HFFc6 (cell line): ENCODE measurements around the gene ZNF816. TPM values are rescaled to one million over a fixed set of nuclear protein-coding genes. Genes with fewer than 3 reads are reported as not detected.

Experiments used
- DNase-seq: peaks from one replicate; pipeline ENCODE4 v3.0.0-alpha.2; 2018
- H3K27ac Mint-ChIP-seq: 2 replicates; pipeline ENCODE4 v1.8.0; 2020; ENCODE audit warnings: mild to moderate bottlenecking, mixed read lengths
- H3K27me3 Mint-ChIP-seq: 2 replicates; pipeline ENCODE4 v1.8.0; 2021; ENCODE audit warnings: mild to moderate bottlenecking, moderate library complexity, mixed read lengths; ENCODE audit not compliant: insufficient read depth
- H3K36me3 Mint-ChIP-seq: 2 replicates; pipeline ENCODE4 v1.8.0; 2021; ENCODE audit warnings: low read depth, mixed read lengths
- H3K4me1 Mint-ChIP-seq: 2 replicates; pipeline ENCODE4 v1.8.0; 2020; ENCODE audit warnings: low read depth, mixed read lengths
- H3K4me3 Mint-ChIP-seq: 2 replicates; pipeline ENCODE4 v1.8.0; 2020; ENCODE audit warnings: mild to moderate bottlenecking, moderate library complexity, mixed read lengths
- H3K9me3 Mint-ChIP-seq: 2 replicates; pipeline ENCODE4 v1.8.0; 2020; ENCODE audit warnings: mild to moderate bottlenecking, mixed read lengths
- total RNA-seq, 6 experiments: library from RNA; stranded (reverse); fragmentation: NEBNext Ultra II Directional; extraction: Animal tissue kit (Norgen Biotek cat#: 25700); gene quantifications; 2 replicates in 1 of 6; 3 replicates in 5 of 6; pipeline ENCODE4 v1.2.3, GENCODE V29; 2021
- TF ChIP-seq, protein P1 (sequence below): fragments of 200-600 bp; sonication (generic); IDR thresholded peaks from 2 replicates; pipeline ENCODE4 v1.5.0; 2021; ENCODE audit warnings: antibody characterized with exemption, mild to moderate bottlenecking

Gene ZNF816
- total RNA-seq, 6 experiments from 2014 or later: 2.5 to 3.1 (median 2.9) TPM

DNA sequence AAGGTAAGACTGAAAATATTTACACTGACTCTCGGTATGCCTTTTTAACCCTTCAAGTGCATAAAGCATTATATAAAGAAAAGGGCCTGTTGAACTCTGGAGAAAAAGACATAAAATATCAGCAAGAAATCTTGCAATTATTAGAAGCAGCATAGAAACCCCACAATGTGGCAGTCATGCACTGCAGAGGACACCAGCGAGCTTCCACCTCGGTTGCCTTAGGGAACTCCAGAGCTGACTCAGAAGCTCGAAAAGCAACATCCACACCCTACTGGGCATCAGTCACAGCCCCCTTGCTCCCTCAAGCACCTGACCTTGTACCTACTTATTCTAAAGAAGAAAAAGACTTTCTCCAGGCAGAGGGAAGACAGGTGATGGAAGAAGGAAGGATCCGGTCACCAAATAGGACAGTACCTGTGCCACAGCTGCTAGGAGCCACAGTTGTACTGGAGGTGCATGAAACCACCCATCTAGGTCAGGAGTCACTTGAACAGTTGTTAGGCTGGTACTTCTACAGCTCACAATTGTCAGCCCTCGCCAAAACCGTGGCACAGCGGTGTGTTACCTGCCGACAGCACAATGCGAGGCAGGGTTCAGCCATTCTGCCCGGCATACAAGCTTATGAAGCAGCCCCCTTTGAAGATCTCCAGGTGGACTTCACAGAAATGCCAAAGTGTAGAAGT is 2.9 kb downstream of the ZNF816 start:
- H3K27me3 Mint-ChIP-seq: no peaks in the 10 kb centered on the region; the same call in none of the 2 replicates
- H3K4me3 Mint-ChIP-seq: no peak overlapping the region
- no peak overlapping the region for H3K27ac Mint-ChIP-seq
- TF ChIP-seq, protein P1, sequence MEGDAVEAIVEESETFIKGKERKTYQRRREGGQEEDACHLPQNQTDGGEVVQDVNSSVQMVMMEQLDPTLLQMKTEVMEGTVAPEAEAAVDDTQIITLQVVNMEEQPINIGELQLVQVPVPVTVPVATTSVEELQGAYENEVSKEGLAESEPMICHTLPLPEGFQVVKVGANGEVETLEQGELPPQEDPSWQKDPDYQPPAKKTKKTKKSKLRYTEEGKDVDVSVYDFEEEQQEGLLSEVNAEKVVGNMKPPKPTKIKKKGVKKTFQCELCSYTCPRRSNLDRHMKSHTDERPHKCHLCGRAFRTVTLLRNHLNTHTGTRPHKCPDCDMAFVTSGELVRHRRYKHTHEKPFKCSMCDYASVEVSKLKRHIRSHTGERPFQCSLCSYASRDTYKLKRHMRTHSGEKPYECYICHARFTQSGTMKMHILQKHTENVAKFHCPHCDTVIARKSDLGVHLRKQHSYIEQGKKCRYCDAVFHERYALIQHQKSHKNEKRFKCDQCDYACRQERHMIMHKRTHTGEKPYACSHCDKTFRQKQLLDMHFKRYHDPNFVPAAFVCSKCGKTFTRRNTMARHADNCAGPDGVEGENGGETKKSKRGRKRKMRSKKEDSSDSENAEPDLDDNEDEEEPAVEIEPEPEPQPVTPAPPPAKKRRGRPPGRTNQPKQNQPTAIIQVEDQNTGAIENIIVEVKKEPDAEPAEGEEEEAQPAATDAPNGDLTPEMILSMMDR: no peak
- DNase-seq: no peak
- H3K36me3 Mint-ChIP-seq: peaks cover 42% of the 10 kb centered on the region
- H3K4me1 Mint-ChIP-seq: peaks cover 22% of the 10 kb centered on the region
- peaks cover 23% of the 10 kb centered on the region; the same call in 1 of the 2 replicates for H3K9me3 Mint-ChIP-seq

- peaks cover 31% of the 10 kb centered on the region for H3K9me3 Mint-ChIP-seq
- H3K4me1 Mint-ChIP-seq: peaks cover 11% of the 10 kb centered on the region
- no peak overlapping the region for H3K27ac Mint-ChIP-seq
- H3K36me3 Mint-ChIP-seq: peaks cover 54% of the 10 kb centered on the region
- no peaks in the 10 kb centered on the region for H3K27me3 Mint-ChIP-seq
- no peak for DNase-seq
- H3K4me3 Mint-ChIP-seq: no peak overlapping the region
- TF ChIP-seq, protein P1: no peak
Measured at GRCh38 chr19:52957591-52957990, 5.1 kb downstream of the ZNF816 start.

- no peak overlapping the region for H3K27ac Mint-ChIP-seq
- TF ChIP-seq, protein P1: no peak
- H3K36me3 Mint-ChIP-seq: peaks cover 61% of the 10 kb centered on the region
- H3K27me3 Mint-ChIP-seq: no peaks in the 10 kb centered on the region
- no peak overlapping the region for H3K4me3 Mint-ChIP-seq
- H3K4me1 Mint-ChIP-seq: peaks cover 6% of the 10 kb centered on the region
- H3K9me3 Mint-ChIP-seq: peaks cover 38% of the 10 kb centered on the region
- DNase-seq: no peak
Measured at GRCh38 chr19:52956917-52957316, 5.8 kb downstream of the ZNF816 start.

DNA sequence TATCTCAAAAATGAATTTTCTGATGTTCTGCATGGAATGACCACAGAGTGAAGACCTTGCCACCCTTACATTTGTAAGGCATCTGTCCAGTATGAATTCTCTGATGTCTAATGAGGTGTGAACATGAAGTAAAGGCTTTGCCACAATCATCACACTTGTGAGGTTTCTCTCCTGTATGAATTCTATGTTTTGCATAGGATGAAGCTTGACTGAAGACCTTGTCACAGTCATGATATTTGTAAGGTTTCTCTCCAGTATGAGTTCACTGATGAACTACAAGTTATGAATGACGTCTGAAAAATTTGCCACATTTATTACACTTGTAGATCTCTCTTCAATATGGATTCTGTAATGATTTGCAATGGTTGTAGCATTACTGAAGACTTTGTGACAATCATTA is 13.3 kb downstream of the ZNF816 start:
- TF ChIP-seq, protein P1: no peak
- Mint-ChIP-seq H3K36me3 (peaks cover 53% of the 10 kb centered on the region), H3K4me3 (no peak overlapping the region), H3K9me3 (peaks cover 69% of the 10 kb centered on the region), H3K27me3 (no peaks in the 10 kb centered on the region), H3K4me1 (no peaks in the 10 kb centered on the region), H3K27ac (no peak overlapping the region)
- no peak for DNase-seq

- Mint-ChIP-seq H3K27me3 (no peaks in the 10 kb centered on the region), H3K4me1 (no peaks in the 10 kb centered on the region), H3K4me3 (no peak overlapping the region), H3K36me3 (peaks cover 49% of the 10 kb centered on the region), H3K27ac (no peak overlapping the region), H3K9me3 (peaks cover 66% of the 10 kb centered on the region)
- no peak for DNase-seq
- TF ChIP-seq, protein P1: no peak
Measured at GRCh38 chr19:52948025-52948770, 14.5 kb downstream of the ZNF816 start.
